HS-5 (cell line): Measurements from ENCODE around the gene DUOX2.
"Not testable (repeated sequence)": the region's sequence is repeated elsewhere in the genome, so short reads cannot be mapped to it uniquely, and the experiment has no call there.

ENCODE experiments used
- DNase-seq: peaks from one replicate; pipeline ENCODE4 v3.0.0-alpha.2; 2012; ENCODE audit warnings: low read depth

Gene DUOX2

DNA sequence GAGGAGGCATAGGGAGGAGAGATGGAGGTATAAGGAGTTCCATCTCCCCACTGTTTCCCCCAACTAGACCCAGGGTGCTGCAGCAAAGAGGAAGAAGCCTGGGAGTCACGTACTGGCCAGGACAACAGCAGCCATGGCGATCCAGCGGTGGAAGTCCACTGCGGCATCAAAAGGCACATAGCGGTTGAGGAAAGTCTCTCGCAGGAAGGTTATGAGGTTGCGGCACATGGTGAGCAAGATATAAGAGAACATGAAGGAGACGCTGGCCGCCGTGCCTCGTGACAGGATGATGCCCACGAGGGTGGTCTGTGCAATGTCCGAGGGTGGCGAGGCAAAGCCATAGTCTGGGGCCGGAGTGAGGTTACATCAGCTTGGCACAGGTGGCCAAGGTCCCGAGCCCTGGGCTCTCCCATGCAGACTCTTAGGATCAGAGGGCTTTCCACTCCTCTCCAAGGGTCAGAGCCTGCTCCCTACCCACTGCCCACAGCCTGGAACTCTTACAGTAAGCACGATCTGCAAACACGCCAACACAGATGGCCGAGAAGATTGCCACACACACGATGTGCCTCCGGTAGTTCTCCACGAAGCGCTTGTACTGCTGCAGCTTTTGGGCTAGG is 14.3 kb downstream of the DUOX2 start:
- no peak for DNase-seq

DNA sequence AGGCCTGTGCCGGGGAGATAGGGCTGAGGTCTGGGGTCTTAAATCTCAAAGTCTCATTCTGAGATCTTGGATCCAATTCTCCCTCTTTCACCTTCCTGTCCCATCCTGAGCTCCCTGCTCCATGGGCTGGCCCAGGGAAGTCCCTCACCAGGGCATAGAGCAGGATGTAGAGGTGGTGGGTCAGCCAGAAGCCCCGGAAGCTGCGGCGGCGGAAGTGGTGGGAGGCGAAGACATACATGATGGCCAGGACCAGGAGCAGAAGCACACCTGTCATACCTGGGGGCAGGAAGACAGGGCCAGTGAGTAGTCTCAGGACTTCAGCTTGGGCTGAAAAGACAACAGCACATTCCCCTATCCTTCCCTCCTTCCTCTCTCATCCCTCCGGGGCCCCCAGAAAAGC is 16.5 kb downstream of the DUOX2 start:
- no peak for DNase-seq

DNA sequence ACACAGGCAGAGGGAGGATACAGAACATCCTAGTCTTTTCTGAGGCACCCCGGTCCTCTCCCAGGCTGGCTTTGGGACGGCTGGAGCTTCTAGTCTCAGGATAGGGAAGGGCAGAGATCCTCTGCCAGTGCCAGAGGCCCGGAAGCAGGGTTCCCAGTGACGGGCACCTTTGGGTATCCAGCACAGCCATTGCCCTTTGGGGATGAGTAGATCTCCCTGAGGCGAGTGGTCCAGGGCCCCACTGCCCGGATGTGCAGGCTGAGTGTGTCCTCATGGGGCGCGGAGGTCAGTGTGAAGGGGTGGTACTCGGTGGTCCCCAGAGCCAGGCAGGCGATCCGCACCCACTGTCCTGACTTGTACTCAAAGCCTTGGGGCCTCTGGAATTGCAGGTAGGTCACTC is 18.3 kb downstream of the DUOX2 start:
- DNase-seq, result no peak

DNA sequence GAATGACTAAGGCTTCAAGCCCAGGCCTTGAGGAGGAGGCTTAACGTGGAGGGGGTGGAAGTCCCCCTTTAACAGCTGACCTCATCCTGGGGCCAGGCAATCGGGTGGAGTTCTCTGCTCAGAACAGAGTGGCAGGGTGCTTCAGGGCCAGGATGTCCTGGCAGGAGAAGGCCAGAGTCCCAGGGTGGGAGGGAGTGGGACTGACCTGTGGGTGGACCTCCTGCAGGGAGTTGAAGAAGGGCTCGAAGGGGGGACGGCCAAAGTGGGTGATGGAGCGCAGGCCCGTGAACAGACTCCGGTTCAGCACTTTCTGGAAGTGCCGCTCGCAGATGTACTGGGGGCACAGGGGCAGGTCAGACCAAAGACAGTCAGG is 19.6 kb downstream of the DUOX2 start:
- no peak for DNase-seq

DNA sequence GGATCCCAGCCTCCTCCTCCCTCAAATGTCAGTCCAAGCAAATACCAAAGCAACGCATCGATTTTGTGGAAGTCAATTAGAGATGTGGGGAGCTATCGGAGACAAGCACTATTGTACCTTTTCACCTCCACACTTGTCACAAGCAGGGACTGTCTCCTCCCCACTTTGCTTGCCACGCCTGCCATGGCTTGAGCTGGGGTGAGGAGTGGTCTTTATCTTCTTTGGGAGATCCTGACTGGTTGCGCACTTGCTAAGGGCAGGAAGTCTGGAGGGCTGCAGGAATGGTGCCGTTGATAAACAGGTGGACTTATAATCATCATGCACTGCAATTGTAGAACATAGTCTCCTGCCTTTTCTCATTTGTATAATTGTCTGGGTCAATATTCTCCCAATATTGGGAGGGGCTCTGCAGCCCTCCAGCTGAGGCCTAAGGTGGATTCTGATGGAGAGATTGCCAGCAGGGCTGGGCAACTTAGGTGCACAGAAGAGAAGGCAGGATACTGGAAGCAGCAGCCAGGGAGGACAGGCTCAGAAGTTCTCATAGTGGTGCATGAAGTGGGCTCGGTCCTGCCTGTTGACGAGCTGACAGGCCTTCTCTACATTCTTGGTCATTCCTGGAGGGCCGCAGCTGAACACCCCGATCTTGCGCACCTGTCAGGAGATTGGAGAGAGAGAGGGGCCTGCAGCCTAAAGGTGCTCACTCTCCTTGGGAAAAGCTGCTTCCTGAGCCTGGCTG is 20.2 kb downstream of the DUOX2 start:
- DNase-seq, result no peak

DNA sequence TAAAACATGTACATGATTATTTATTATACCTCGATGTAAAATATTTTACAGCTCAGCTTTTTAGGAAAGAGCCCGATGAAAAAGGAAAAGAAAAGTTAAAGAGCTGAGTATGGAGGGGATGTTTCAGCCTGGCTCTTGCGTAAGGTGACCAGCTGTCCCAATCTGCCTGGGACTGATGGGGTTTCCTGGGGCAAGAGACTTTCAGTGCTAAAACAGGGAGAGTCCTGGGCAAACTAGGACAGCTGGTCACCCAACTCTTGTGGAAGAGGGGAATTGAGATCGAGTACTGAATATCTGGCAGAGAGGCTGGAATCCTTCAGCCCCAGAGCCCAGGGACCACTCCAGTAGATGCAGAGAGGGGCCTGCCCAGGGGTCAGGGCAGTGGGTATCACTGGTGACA is 21.0 kb downstream of the DUOX2 start:
- DNase-seq, result no peak

DNA sequence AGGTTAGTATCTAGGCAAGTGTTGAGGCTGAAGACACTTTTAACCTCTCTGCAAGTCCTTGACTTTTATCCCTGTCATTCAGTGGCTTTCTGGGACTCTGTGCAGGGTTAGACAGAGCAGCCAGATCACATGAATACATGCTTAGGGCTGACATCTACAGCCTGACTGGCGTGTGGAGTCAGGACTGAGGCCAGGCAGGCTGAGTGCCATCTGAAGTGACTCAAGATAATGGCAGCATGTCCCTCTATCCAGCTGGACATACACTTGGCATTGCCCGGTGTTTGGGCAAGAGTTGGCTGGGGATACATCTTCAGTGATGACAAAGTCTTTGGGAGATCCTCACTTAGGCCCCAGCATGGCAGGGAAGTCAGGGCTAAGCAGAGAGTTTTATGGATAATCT is 22.4 kb downstream of the DUOX2 start:
- DNase-seq, result no peak

DNA sequence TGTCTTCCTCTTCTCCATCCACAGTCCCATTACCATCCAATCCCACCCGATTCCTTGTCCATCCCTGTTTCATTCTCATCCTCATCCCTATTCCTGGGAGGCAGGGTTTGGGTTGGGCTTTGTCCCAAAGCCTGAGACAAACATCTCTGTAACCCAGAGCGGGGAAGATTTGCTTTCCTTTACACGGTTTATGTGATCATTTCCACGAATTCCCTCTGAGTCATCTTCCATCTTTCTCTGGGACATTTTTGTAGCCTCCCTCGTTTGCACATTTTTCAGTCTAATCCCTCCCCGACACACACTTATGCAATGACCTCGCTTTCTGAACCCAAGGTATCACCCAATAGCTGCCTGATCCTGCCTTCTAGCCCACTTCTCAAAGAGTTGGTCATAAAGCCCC is 22.8 kb downstream of the DUOX2 start:
- DNase-seq, result no peak

DNA sequence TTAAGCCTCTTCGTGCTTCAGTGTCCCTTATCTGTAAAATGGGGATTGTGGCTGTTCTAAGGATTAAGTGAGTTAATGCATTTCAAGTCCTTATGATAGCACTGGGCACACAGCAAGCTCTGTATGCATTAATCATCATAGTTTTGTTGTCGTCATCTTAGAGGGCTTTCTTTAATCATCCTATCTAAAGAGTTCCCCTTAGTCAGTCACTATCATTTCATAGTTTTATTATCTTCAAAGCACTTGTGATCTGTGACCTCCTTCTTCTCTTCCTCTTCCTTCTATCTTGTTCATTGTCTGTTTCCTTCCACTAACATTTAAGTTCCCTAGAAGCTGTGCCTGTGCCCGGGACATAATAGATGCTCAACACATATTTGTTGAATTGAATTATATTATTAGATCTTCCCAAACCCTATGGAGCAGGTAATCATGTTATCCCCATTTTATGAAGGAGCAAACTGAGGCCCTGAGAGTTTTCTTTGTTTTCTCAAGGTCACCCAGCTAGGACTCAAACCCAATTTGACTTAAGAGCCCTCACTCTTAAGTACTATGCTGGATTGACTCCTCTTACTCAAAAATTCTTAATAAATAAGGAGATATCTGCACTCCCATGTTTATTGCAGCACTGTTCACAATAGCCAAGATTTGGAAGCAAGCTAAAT is 24.1 kb downstream of the DUOX2 start:
- no peak for DNase-seq

DNA sequence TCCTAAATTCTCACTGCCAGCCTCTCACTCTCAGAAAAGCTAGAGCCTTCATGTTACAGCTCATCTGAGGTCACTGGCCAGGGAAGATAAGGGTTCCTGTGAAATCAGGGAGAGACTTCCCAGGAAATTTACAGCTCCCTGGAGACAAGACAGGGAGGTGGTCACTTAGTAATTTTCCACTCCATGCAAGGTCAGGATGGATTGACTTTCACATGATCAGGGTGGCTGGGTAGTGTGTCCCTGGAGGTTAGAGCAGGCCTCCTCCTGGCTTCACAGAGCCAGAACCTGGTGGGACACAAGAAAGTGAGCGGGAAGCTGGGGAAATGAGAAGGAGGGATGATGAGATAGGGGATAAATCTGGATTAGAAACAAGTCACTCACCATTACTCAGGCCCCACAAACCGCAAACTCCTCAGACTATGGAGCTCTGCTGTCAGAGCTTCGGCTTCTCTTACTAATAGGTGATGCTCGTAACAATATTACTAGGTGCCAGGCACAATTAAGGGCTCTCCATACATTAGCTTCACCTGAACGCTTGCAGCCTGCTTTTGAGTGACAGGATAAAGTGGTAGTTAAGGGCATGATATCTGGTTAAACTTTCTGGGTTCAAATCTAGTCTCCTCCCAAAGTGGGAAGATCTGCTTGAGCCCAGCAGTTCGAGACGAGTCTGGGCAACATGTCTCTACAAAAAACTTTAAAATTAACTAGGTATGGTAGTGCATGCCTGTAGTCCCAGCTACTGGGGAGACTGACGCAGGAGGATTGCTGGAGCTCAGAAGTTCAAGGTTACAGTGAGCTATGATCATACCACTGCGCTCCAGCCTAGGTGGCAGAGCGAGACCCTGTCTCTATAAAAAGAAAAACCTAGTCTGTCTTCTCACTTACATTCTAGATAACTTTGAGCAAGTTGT is 24.9 kb downstream of the DUOX2 start:
- DNase-seq, result no peak

DNA sequence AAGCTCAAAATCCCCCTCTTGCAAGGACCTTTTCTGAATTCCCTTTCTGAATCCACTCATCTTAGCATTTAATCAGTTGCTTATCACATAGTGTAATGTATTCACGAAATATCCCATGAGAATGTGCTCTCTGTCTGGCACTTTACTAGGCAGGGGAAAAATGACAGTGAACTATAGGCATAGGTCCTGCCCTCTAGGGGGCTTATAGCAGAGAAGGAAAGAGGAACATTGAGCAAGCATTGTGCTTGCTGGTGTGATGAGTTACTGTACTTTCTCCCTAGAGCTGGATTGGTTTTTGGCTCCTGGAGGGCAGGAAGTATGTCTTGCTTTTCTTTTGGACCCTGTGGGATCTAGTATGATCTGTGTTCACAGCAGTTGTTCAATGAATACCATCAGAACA is 26.5 kb downstream of the DUOX2 start:
- DNase-seq, result no peak

DNA sequence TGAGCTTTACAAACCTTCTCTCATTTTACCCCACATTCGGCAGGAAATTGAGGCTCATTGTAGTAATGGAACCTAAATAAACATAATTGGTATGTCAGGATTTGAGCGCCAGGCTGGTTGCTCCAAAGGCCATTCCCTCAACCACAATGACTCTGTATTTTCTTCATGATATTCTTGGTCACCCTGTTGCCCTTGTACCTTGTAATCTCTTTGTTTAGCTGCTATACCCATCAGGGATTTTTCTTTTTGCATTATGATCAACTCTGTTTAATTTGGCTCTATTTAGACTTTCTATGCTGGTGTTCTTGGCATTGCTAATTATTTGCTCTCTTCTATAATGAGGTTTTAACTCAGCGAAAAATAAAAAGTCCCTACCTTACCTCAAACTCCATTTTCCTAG is 29.8 kb downstream of the DUOX2 start:
- DNase-seq, result no peak

DNA sequence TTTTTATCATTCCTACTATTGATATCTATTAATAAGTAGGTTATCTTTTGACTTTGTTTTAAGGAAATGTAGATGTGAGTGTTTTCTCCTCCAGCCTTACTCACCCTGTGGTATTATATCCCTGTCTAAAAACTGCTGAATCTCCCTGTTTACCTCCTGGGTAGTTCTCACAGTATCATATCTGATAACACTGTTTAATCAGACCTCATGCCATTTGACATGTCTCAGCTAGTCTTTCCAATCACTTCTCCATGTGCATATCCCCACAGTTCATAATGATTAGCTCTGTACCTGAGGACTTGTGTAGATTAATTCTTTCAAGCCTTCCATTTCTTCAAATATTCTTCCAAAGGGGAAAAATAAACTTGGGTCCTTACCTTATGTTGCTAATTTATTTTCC is 30.7 kb downstream of the DUOX2 start:
- DNase-seq, result no peak

DNA sequence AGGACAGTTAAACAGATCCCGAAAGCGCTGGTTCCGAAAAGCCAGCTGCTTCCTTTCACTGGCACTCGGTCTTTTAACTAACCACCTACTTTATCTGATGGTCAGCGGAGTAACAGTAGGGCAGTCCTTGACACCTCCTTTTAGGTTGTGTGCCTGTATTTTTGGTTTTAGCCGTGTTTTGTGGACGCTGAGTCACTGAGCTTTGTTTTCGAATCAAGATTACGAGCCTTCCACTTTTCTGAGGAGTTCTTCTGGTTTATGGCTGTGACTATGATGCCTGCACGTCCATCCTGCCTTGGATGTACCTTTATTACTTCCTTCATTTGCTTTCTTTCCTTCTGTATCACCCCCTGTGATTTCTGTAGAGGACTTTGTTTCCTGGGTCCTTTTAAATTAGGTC is 31.6 kb downstream of the DUOX2 start:
- DNase-seq, result not testable (repeated sequence)

DNA sequence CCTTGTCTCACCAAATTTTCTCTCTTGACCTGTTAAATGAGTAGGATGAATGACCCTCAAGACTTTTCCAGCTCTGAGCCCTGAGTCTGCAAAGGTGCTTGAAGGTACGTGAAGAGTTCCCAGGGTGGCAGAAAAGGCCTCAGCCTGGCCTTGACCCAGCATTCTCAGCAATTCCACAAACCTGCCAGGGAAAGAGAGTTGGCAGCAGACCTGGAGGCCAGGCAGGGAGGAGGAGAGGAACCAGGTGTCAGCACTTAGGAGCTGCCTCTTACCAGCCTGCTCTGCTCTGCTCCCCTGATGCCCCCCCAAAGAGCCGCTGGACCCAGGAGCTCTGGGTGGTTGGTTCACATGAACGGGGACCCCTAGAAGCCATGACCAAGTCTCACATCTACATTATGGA is 33.4 kb downstream of the DUOX2 start:
- DNase-seq, result not testable (repeated sequence)

DNA sequence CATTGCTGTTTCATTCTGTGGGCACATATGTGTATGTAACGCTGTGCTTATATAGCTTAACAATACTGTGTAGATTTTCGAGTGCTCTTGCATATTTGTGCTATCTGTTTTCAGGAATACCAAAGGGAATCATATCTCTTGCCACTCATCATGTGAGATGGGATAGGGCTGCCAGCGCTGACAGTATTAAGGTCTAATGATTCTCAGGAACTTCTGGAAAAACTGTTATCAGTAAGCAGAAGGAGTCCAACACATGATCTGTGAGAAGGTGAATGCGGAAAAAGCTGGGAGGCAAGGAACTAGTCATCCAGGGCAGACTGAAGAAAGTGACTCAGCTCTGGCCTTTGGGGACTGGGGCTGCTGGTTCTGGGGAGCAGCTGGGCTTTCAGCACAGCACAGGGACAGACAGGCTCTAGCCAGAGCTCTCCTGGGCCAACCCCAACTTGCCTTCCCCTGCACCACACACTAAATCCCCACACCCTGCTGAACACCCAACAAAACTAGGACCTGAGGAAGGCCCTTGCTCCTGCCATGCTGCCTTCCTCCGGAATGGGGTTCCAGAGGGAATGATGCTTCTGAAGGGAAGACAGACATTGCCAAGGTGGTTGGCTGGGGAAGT is 34.2 kb downstream of the DUOX2 start:
- DNase-seq, result not testable (repeated sequence)

DNA sequence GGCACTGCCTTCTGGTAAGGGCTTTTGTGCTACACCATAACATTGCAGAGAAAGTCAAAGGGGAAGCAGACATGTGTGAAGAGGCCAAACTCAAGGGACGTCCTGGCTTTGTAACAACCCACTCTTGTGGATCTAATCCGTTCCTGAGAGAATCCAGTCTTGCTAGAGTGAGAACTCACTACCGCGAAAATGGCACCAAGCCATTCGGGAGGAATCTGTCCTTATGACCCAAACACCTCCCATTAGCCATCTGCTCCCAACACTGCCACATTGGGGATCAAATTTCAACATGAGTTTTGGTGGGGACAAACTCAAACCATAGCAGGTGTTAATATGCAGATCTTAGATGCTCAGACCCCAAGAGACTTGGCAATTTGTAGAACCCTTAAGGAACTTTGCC is 34.8 kb downstream of the DUOX2 start:
- not testable (repeated sequence) for DNase-seq

DNA sequence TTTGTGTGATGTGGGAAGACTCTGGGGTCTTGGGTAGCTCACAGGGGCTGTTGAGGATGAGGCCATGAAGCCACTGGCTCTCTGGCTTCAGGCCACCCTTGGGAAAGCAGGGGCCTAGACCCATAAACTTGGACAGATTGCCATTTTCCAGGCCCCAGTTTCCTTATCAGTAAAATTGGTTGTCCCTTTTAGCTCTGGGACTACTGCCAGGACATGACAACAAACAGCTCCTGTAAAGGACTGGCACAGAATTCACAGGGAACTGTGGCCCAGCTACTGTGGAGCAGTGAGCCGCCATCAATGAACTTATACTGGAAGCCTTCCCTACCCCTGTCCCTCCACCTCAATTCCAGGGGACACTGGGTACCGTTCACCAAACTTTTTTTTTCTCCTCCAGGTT is 36.6 kb downstream of the DUOX2 start:
- DNase-seq, result not testable (repeated sequence)

DNA sequence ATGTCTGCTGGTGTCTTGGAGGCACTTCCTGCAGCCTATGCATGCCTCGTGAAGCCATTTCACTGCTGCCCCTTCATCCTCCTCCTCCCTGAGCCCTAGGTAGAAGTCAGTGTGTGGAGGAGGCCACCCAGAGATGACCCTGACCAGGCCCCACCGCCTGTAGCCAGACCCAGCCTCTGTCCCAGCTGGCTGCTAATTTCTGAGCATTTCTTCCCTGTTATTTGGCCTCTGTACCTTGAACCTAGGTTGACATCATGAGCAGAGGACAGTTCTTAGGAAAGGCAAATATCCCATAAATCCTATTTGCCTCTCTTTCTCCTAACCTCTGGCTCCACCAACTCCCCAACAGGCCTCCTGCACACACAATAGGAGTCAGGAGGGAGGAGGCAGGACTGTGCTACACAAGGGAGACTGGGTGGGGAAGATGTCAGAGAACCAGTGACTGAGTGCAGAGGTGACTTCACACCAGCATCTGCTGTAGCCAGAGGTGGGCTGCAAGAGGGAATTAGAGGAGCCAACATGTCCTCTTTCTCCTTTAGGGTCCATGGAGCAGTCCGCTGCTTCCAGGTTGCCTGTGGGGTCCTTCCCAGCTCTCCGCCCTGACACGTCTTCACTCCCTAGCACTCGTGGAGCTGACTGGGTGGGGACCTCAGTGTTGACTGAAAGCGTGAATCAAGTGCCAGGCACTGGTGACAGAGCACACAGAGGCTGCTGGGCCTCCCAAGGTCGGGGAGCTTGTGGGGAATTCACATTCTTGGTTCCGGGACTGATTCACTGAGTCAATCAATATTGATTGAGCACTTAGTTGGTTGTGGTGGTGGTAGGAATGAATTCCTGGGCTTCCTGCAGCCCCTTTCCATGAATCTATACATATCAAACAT is 38.3 kb downstream of the DUOX2 start:
- not testable (repeated sequence) for DNase-seq

DNA sequence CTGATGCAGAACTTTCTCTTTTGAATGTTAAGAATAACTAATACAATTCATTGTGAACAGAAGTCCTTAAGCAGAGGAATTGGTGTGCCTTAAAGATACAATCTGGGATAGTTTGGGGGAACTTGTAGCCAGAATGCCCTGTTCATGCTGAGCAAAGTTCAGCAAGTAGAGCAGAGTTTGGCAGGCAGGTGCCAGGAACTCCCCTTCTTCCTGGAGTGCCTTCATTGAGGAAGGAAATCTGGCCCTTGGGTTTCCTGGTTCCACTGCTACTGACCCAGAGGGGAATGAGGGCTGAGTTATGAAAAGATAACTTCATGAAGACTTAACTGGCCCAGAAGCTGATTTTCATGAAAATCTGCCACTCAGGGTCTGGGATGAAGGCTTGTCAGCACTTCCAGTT is 40.4 kb downstream of the DUOX2 start:
- DNase-seq, result not testable (repeated sequence)

DNA sequence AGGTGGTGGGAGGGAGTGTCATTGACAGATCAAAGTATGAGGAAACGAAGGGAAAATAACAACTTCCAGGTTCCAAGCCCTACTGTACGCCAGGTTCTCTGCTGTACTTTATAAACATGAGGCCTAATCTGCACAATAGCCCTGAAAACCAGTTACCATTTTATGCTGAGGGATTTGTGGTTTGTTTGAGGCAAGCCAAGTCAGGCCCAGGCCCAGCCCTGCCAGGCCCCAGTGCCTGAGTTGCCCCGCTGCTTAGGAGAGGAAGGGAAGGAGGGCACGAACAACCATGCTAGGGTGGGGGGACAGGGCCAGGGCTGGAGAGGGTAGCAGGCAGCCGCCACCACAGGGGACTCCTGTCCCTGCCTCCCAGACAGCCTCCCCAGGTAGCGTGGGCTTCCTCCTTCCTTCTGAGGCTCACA is 44.0 kb downstream of the DUOX2 start:
- DNase-seq, result not testable (repeated sequence)
